Bronchial epithelial cell (primary cell): ENCODE data around the gene FCRL3. TPM values are rescaled to one million over a fixed set of nuclear protein-coding genes. Genes with fewer than 3 reads are reported as not detected.

ENCODE experiments used
- DNase-seq: peaks from one replicate; pipeline ENCODE4 v3.0.0-alpha.2; 2010; ENCODE audit warnings: low read depth
- FAIRE-seq: peaks from 2 replicates; lab custom pipeline; 2011; peaks lifted over from hg19 to GRCh38; lab: Jason Lieb, UNC
- H3K27me3 ChIP-seq: 2 replicates; pipeline ENCODE4 v1.5.1; 2011; ENCODE audit warnings: low read length; ENCODE audit not compliant: control insufficient read depth, insufficient read depth
- H3K36me3 ChIP-seq: 2 replicates; pipeline ENCODE4 v1.5.1; 2011; ENCODE audit warnings: low read length; ENCODE audit not compliant: control insufficient read depth, insufficient read depth
- H3K4me3 ChIP-seq: 2 replicates; pipeline ENCODE4 v1.5.1; 2011; ENCODE audit warnings: mild to moderate bottlenecking, low read depth, low read length, control low read depth
- total RNA-seq: library from RNA; depleted of rRNA; stranded (reverse); fragments of >200 nt; gene quantifications from 2 replicates; pipeline ENCODE4 v1.2.1, GENCODE V29; 2014
- TF ChIP-seq, protein P1 (sequence below): IDR thresholded peaks from 2 replicates; pipeline ENCODE4 v1.5.1; 2011; ENCODE audit warnings: mild to moderate bottlenecking, moderate library complexity, low read length, control low read depth, inconsistent platforms; ENCODE audit not compliant: insufficient read depth, severe bottlenecking

FCRL3 gene
- total RNA-seq, 1 donor from 2014 or later: not detected

DNA sequence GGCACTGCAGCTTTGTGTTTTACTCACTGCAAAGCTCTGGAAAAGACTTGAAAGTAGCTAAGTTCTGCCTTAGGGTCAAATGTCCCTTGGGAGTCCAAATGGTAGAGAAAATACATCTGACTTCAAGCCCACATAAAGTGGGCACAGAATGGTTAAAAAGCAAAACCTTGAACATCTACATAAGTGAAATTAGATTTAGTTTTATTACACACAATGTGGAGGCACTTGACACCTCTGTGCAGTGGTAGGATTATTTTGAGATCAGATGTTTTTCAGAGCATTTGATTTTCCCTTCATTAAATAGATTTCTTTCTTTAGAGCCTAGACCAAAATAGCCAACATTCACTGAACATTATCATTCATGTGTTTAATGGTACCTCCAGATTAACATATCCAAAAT, 11.2 kb upstream of the FCRL3 start:
- Histone ChIP-seq H3K36me3 (no peaks in the 10 kb centered on the region), H3K4me3 (no peak overlapping the region), H3K27me3 (no peaks in the 10 kb centered on the region)
- FAIRE-seq (no peak), DNase-seq (no peak)
- TF ChIP-seq, protein P1, sequence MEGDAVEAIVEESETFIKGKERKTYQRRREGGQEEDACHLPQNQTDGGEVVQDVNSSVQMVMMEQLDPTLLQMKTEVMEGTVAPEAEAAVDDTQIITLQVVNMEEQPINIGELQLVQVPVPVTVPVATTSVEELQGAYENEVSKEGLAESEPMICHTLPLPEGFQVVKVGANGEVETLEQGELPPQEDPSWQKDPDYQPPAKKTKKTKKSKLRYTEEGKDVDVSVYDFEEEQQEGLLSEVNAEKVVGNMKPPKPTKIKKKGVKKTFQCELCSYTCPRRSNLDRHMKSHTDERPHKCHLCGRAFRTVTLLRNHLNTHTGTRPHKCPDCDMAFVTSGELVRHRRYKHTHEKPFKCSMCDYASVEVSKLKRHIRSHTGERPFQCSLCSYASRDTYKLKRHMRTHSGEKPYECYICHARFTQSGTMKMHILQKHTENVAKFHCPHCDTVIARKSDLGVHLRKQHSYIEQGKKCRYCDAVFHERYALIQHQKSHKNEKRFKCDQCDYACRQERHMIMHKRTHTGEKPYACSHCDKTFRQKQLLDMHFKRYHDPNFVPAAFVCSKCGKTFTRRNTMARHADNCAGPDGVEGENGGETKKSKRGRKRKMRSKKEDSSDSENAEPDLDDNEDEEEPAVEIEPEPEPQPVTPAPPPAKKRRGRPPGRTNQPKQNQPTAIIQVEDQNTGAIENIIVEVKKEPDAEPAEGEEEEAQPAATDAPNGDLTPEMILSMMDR: no peak

DNA sequence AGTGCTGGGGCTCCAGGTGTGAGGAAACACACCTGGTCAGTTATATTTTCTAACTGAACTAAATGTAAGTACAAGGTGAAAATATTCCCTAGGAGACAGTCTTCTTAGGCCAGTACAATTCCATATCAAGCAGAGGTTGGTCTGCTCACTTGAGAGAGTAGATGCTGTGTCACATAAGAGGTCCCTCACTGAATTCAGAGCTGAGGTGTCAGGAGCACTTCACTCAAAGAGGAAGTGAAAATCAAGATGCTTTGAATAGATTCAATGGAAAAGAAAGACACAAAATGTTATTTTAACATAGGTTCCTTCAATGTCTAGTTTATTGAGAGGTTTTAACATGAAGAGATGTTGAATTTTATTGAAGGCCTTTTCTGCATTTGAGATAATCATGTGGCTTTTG, 4.3 kb upstream of the FCRL3 start:
- no peaks in the 10 kb centered on the region for H3K27me3 ChIP-seq
- no peak for DNase-seq
- H3K36me3 ChIP-seq: no peaks in the 10 kb centered on the region
- TF ChIP-seq, protein P1: no peak
- no peak overlapping the region for H3K4me3 ChIP-seq
- no peak for FAIRE-seq

DNA sequence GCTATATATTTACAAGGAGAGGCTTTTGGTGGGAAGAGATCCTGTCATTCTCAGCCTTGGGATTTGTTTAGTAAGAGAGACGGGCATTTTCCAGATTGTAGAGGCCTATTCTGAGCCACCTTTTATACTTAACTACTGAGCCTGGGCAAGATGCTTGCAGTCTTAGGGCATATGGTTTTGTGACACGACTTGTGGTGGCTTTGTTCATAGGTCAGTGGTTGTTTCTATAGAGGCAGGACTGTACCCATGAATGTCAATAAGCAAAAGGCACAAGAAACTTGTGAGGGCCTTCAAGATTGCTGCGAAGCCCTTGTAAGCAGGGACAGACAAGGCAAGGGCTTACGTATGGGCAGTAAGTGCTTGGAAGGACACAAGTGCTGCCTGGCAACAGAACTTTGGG, 3.4 kb upstream of the FCRL3 start:
- no peaks in the 10 kb centered on the region for H3K27me3 ChIP-seq
- DNase-seq (no peak), FAIRE-seq (no peak)
- TF ChIP-seq, protein P1: no peak
- H3K4me3 ChIP-seq: no peak overlapping the region
- no peaks in the 10 kb centered on the region for H3K36me3 ChIP-seq

DNA sequence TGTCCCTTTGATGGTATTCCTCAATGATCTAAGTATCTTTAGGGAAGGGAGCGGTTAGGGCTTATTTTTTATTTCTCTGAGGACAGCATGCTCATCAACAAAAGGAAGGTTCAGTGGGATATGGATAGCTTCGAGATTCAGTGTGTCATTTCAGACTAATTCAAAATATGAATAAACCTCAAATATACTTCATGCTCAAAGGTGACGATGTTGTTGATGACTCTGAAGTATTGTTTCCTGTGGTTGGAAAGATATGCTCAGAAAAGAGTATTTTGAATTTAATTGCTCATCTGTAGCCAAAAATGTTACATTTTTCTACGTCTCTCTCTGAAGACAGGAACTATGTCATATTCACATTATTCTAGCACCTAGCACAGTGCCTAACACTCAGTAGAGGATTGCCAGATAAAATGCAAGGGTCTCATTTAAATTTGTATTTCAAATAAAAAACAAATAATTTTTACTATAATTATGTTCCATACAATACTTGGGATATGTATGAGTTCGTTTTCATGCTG, 1.8 kb upstream of the FCRL3 start:
- H3K36me3 ChIP-seq: no peaks in the 10 kb centered on the region
- no peaks in the 10 kb centered on the region for H3K27me3 ChIP-seq
- DNase-seq (no peak), FAIRE-seq (no peak)
- no peak overlapping the region for H3K4me3 ChIP-seq
- TF ChIP-seq, protein P1: no peak

DNA sequence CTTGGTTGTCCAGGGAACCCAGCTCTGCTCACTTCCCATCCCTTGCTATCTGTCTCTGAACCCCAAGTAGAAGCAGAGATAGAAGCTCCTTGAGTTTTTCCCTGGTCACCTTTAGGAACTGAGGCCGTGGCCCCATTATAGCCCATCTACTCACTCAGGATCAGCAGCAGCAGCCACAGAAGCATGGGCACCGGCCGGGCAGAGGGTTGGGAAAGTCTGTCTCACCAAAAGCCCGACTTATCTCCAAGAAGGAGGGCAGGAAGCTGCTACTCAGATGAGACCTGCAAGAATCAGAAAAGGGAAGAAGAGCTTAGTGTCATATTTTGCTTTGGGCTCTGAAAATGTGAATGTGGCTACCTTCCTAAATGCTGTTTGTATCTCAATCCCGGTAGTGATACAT, 264 bp downstream of the FCRL3 start:
- FAIRE-seq (no peak), DNase-seq (no peak)
- H3K27me3 ChIP-seq: no peaks in the 10 kb centered on the region
- H3K36me3 ChIP-seq: no peaks in the 10 kb centered on the region
- TF ChIP-seq, protein P1: no peak
- H3K4me3 ChIP-seq: no peak overlapping the region

DNA sequence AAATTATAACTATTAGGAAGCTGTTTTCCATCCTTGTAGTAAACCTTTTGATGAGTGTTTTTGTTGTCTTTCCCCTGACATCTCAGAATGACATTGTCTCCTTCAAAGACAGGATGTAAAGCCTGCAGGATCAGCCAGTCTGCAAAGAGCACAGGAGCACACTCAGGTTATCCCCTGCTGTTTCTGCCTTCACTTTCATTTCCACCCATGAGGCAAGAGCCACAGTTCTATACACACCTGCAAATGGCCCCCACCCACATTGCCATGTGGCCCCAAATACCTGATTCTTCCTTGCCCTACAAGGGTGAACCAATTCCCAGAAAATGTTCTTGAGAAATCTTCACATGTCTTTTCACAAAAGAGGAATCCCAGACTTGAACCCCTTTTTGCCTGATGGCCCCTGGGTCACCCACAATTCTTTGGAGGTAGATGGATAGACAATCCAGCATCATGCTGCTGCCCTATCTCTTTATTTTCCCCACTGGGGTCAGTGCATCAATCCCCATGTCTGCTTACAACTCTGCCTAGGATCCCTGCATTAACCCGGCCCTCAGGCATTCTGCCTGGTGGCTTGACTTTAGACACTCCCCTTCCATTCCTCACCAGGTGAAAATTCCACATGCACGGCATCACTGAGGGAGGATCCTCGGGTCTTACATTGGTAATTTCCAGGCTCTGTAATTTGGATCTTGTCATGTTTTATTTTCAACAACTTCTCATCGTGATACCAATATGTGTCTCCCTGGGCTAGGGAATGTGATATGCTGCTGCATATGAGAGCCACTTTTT, 2.6 kb downstream of the FCRL3 start:
- H3K27me3 ChIP-seq: no peaks in the 10 kb centered on the region
- TF ChIP-seq, protein P1: no peak
- no peak overlapping the region for H3K4me3 ChIP-seq
- no peak for FAIRE-seq
- DNase-seq: peak; percentile 1
- no peaks in the 10 kb centered on the region for H3K36me3 ChIP-seq
